GM12801 (cell line): ENCODE results near the gene MYLK.

ENCODE experiments used
- CTCF ChIP-seq: IDR thresholded peaks from one replicate; pipeline ENCODE4 v1.5.1; 2011; ENCODE audit warnings: control low read depth; ENCODE audit not compliant: insufficient read length; ENCODE audit errors: extremely low read depth

MYLK gene

GRCh38 chr3:123723070-123723469, 161.1 kb downstream of the MYLK start:
- TF ChIP-seq CTCF: no peak

- TF ChIP-seq CTCF: no peak
Measured at GRCh38 chr3:123722456-123722855, 161.7 kb downstream of the MYLK start.

GRCh38 chr3:123722021-123722420, 162.1 kb downstream of the MYLK start:
- no peak for TF ChIP-seq CTCF

- no peak for TF ChIP-seq CTCF
Measured at GRCh38 chr3:123720638-123721037, 163.5 kb downstream of the MYLK start.

- no peak for TF ChIP-seq CTCF
Measured at GRCh38 chr3:123719862-123720453, 164.2 kb downstream of the MYLK start.

- TF ChIP-seq CTCF: no peak
Measured at GRCh38 chr3:123718108-123718507, 166.0 kb downstream of the MYLK start.

GRCh38 chr3:123716411-123716810, 167.7 kb downstream of the MYLK start:
- TF ChIP-seq CTCF: no peak
